ENCODE data around the gene C1orf21. TPM values are rescaled to one million over a fixed set of nuclear protein-coding genes. Genes with fewer than 3 reads are reported as not detected.

C1orf21 gene
- total RNA-seq, 6 experiments from 2014 or later = 4.3 to 29.2 (median 13.1) TPM

DNA sequence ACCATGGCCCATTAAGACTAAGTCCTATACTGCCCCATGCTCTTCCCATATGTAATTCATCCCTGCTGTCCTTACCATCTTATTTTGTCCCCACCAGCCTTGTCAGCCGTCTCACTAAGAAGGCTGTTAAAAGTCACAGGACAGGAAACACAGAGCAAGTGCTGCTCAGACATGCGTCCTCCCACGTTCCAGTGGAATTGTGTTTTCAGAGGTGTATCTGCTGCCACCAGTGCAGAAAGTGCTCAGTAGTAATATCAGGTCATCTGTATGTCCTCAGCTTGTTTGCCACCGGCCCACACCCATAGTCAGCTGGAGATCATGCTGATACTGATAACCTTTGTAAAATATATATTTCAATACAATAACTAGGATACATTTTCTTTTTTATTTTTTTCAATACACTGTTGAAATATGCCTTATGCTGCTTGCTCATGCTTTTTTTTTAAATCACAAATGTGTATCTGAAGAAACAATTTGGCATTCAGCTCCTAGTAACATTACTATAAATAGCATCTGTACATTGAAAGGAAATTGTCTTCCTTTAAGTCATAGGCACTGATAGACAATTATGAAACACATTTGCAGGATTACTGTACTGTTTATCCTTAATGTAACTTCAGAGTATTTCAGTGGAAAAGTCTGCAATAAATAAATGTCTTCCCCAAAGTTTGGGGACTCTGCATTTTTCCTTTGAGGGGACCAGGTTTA, 211.0 kb downstream of the C1orf21 start:
- no peaks in the 10 kb centered on the region for H3K9me3 ChIP-seq
- no peaks in the 10 kb centered on the region for H3K4me1 ChIP-seq
- DNase-seq (no peak), ATAC-seq (peak in 2 of 4 donors; percentile 17 to 29)
- no peak overlapping the region for H3K4me3 ChIP-seq
- H3K27ac ChIP-seq = no peak overlapping the region
- WGBS (ENCODE audit: insufficient coverage, low coverage, low lambda C conversion rate, missing lambda C conversion rate) = 36% methylated on average over 2 of the region's 4 CpGs
- no peaks in the 10 kb centered on the region for H3K36me3 ChIP-seq
- no peaks in the 10 kb centered on the region for H3K27me3 ChIP-seq
- TF ChIP-seq, protein P1, sequence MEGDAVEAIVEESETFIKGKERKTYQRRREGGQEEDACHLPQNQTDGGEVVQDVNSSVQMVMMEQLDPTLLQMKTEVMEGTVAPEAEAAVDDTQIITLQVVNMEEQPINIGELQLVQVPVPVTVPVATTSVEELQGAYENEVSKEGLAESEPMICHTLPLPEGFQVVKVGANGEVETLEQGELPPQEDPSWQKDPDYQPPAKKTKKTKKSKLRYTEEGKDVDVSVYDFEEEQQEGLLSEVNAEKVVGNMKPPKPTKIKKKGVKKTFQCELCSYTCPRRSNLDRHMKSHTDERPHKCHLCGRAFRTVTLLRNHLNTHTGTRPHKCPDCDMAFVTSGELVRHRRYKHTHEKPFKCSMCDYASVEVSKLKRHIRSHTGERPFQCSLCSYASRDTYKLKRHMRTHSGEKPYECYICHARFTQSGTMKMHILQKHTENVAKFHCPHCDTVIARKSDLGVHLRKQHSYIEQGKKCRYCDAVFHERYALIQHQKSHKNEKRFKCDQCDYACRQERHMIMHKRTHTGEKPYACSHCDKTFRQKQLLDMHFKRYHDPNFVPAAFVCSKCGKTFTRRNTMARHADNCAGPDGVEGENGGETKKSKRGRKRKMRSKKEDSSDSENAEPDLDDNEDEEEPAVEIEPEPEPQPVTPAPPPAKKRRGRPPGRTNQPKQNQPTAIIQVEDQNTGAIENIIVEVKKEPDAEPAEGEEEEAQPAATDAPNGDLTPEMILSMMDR (IDR thresholded peaks at IDR 0.05) = no peak
- no peak for TF ChIP-seq POLR2A (IDR thresholded peaks at IDR 0.05)
- intact Hi-C loops (cut with DNase I) = no loop called here

DNA sequence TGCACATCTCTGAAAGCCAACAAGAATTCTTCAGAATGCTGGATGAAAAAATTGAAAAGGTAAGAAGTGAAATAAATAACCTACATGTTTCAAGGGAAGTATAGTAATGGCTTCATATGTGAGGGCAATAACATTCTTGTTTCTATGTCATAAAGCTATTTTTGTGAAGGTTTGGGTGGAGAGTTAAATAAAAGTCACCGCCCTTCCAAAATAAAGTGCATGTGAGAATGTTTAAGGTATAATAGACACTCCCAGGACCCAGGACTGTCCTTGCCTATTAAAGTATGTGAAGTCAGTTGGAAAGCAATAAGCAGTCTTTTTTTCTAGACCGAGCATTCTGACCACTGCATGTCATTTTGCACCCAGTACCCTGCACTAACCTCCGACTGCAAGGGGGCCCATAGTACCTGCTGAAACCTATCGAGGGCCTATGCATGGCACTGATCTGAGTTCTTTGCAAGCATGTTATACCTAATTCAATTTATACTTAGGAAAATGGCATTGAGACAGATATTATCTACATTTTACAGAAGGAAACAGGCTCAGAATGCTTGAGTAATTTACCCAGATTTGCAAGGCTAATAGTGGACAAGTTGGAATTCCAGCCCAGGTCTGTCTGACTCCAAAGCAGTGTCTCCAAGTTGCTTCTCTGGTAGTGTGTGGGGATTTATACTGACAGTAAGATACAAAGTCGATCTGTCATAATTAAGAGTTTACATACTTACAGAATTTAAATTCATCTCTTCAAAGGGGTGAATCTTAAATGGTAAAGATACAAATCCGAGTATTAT, 211.8 kb downstream of the C1orf21 start:
- intact Hi-C loops (cut with DNase I) = no loop called here
- no peaks in the 10 kb centered on the region for H3K9me3 ChIP-seq
- WGBS (ENCODE audit: insufficient coverage, low coverage, low lambda C conversion rate, missing lambda C conversion rate) = 88% methylated on average over 6 of the region's 6 CpGs
- H3K36me3 ChIP-seq = no peaks in the 10 kb centered on the region
- no peaks in the 10 kb centered on the region for H3K4me1 ChIP-seq
- H3K27me3 ChIP-seq = no peaks in the 10 kb centered on the region
- H3K4me3 ChIP-seq = no peak overlapping the region
- H3K27ac ChIP-seq = no peak overlapping the region
- no peak for ATAC-seq
- DNase-seq = no peak
- no peak for TF ChIP-seq POLR2A (IDR thresholded peaks at IDR 0.05)
- TF ChIP-seq, protein P1 (IDR thresholded peaks at IDR 0.05) = no peak

DNA sequence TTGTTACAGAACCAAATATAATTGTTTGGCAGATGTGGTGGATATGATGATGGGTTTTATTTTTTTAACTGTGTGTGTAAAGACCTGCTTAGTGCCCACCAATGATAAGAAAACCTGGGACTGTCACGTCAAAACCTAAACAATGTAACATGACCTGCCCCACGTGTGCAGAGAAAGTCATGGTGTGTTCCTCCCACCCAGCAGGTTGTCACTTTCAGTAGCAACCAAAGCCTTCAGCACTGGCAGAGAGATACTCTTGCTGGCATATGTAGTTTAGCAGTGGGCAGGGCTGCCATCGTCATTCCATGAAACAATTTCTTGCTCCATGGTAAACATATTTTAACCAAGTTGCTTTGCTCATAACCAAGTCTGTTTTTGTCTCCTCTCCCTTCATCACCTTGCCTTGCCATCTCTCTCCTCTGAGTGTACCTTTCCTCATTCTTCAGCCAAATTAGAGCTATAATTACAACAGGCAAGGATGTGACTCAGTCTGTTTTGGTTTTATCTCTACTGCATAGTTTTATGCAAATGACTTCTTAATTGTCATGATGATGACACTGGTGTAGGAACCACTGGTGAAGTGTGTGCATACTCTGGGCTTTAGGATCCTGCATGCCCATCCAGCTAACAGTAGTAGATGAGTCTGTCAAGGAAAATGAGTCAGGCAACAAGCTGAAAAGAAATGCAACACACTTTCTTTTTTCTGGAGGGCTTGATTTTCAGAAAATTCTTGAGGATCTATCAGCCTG, 217.5 kb downstream of the C1orf21 start:
- no peaks in the 10 kb centered on the region for H3K27me3 ChIP-seq
- no peak overlapping the region for H3K27ac ChIP-seq
- no peak for ATAC-seq
- TF ChIP-seq, protein P1 (IDR thresholded peaks at IDR 0.05) = no peak
- TF ChIP-seq POLR2A (IDR thresholded peaks at IDR 0.05) = no peak
- H3K4me3 ChIP-seq = no peak overlapping the region
- 65% methylated on average over 3 of the region's 3 CpGs for WGBS (ENCODE audit: insufficient coverage, low coverage, low lambda C conversion rate, missing lambda C conversion rate)
- no peaks in the 10 kb centered on the region for H3K9me3 ChIP-seq
- H3K4me1 ChIP-seq = no peaks in the 10 kb centered on the region
- no peaks in the 10 kb centered on the region for H3K36me3 ChIP-seq
- intact Hi-C loops (cut with DNase I) = no loop called here
- DNase-seq = no peak

DNA sequence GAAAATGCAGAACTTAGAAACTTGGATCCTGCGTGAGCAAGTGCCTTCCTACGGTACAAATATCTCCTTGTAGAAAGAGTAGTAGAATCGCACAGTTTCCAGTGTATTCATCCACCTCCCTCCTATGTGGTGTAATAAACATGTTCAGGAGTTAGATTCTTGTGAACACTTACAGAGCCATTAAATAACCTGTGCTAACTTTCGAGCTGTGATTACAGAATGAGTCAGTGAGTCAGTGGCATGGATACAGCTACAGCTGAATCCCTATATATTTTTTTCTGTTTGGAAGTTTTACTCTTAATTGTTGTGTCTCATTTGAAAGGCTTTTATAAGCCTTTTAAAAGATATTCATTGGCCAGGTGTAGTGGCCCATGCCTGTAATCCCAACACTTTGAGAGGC, 219.1 kb downstream of the C1orf21 start:
- ATAC-seq (no peak), DNase-seq (no peak)
- intact Hi-C loops (cut with DNase I) = no loop called here
- H3K27me3 ChIP-seq = no peaks in the 10 kb centered on the region
- no peak overlapping the region for H3K4me3 ChIP-seq
- H3K36me3 ChIP-seq = no peaks in the 10 kb centered on the region
- no peak overlapping the region for H3K27ac ChIP-seq
- 86% methylated on average over 3 of the region's 4 CpGs for WGBS (ENCODE audit: insufficient coverage, low coverage, low lambda C conversion rate, missing lambda C conversion rate)
- no peaks in the 10 kb centered on the region for H3K9me3 ChIP-seq
- TF ChIP-seq, protein P1 (IDR thresholded peaks at IDR 0.05) = no peak
- TF ChIP-seq POLR2A (IDR thresholded peaks at IDR 0.05) = no peak
- no peaks in the 10 kb centered on the region for H3K4me1 ChIP-seq
